ENCODE measurements around the gene WDFY2. TPM values are rescaled to one million over a fixed set of nuclear protein-coding genes. Genes with fewer than 3 reads are reported as not detected.

Gene WDFY2
- total RNA-seq, 1 donor from 2014 or later = 4.5 TPM

DNA sequence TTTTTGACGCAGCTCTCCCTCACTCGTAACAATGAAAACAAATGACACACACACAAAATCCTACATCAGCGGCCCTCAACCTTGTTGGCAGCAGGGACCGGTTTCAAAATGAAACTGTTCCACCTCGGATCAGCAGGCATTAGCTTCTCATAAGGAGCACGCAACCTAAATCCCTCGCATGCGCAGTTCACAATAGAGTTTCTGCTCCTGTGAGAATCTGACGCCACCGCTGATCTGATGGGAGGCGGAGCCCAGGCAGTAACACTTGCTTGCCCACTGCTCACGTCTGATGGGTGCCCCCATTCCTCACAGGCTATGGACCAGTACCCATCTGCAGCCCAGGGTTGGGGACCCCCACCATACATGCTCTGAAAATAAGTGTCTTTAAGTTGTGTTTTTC is 176.3 kb downstream of the WDFY2 start:
- no peak overlapping the region for H3K4me3 ChIP-seq
- peaks cover 55% of the 10 kb centered on the region for H3K36me3 ChIP-seq
- no peak for DNase-seq
- no peak for TF ChIP-seq CTCF (IDR thresholded peaks at IDR 0.05; ENCODE audit: borderline replicate concordance)
- no peaks in the 10 kb centered on the region for H3K9me3 ChIP-seq (replicated peaks)
- no peaks in the 10 kb centered on the region for H3K27me3 ChIP-seq (ENCODE audit: low read depth)
- H3K4me1 ChIP-seq = peaks cover 23% of the 10 kb centered on the region
- no peak overlapping the region for H3K27ac ChIP-seq (replicated peaks)
- intact Hi-C loops (cut with micrococcal nuclease) = no loop called here

DNA sequence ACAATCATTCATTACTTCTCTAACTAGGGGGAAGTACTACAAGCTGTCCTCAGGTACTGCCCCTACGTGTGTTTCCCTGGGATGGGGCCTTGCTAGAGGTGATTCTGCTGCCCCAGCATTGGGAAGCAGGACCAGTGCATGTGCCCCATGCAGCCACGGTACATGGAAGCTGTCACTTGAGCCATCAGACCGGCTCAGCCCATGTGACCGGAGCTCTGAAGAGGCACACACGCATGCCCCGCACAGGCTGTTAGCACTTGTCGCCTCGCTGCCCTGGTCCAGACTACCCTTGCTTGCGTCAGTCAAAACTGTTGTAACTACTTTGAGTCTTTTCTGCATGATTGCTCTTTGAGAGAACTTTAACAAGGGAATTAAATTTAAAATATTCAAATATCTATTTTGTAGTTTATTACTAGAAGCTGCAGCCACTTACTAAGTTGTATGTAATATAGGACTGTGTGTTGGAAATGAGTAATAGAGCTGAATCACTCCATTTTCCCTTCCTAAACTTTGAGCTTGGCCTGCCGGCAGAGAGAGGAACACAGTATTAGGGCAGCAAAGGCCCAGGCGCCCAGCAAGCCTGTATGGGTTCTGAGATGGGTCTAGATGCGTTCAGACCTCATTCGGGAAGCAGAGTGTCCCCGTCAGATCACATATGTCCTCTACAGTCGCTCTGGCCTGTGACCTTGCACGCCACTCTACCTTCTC is 177.5 kb downstream of the WDFY2 start:
- H3K9me3 ChIP-seq (replicated peaks) = no peaks in the 10 kb centered on the region
- H3K36me3 ChIP-seq = peaks cover 43% of the 10 kb centered on the region
- peak; percentile 43 for DNase-seq
- H3K4me1 ChIP-seq = peaks cover 23% of the 10 kb centered on the region
- no peak for TF ChIP-seq CTCF (IDR thresholded peaks at IDR 0.05; ENCODE audit: borderline replicate concordance)
- H3K4me3 ChIP-seq = no peak overlapping the region
- no peak overlapping the region for H3K27ac ChIP-seq (replicated peaks)
- H3K27me3 ChIP-seq (ENCODE audit: low read depth) = no peaks in the 10 kb centered on the region
- intact Hi-C loops (cut with micrococcal nuclease) = no loop called here

- Histone ChIP-seq H3K4me1 (peaks cover 28% of the 10 kb centered on the region), H3K36me3 (peaks cover 27% of the 10 kb centered on the region), H3K4me3 (no peak overlapping the region), H3K27me3 (ENCODE audit: low read depth) (no peaks in the 10 kb centered on the region), H3K9me3 (replicated peaks) (no peaks in the 10 kb centered on the region), H3K27ac (replicated peaks) (peak overlapping the region; percentile 84)
- intact Hi-C loops (cut with micrococcal nuclease) = no loop called here
- no peak for TF ChIP-seq CTCF (IDR thresholded peaks at IDR 0.05; ENCODE audit: borderline replicate concordance)
- DNase-seq = no peak
Measured at GRCh38 chr13:51763486-51763885, 179.2 kb downstream of the WDFY2 start.

DNA sequence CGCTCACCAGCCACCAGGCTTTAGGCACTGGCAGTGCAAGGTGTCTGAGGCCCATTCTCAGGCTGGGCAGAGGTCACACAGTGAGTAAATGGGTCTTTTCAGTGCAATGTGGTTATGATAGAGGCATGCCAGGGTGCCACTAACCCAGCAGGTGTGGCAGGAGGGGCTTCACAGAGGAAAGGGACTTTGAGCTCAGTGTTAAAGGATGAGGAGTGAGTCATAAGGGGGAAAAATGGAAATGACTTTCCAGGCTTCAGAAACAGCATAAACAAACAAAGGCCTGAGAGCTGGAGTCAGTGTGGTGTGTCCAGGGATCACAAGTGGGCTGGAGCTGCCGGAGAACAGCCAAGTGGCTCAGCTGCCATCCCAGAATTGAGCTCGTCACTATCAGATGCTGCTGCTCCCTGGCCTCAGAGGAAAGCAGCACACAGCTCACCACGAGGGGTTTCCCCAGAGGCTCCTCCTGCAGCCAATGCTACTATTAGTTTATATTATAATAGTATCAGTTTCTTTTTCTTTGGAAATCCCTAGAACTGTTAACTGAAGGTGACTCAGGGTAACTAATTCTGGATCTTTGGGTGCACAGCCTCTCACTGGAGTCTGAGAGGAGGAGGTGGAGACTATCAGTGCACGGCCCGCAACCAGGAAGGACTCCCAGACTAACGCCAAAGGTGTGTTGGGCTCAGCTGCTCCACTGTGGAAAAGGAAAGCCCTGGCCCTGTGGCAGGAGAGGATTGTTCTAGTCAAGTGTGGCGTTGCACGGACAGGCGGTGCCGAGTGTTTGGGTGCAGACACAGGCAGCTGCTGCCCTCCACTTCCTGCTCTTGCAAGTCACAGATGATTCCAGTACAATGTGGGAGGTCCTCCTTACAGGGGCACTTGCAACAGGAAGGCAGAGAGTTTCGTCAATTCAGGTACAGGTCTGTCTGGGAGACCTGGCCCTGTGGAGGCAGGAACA is 180.2 kb downstream of the WDFY2 start:
- peak overlapping the region; percentile 84 for H3K27ac ChIP-seq (replicated peaks)
- peak overlapping the region; percentile 22 for H3K4me3 ChIP-seq
- intact Hi-C loops (cut with micrococcal nuclease) = no loop called here
- H3K4me1 ChIP-seq = peaks cover 38% of the 10 kb centered on the region
- H3K27me3 ChIP-seq (ENCODE audit: low read depth) = no peaks in the 10 kb centered on the region
- TF ChIP-seq CTCF (IDR thresholded peaks at IDR 0.05; ENCODE audit: borderline replicate concordance) = peak; percentile 12
- peaks cover 18% of the 10 kb centered on the region for H3K36me3 ChIP-seq
- no peaks in the 10 kb centered on the region for H3K9me3 ChIP-seq (replicated peaks)
- peak; percentile 77 for DNase-seq

- peaks cover 11% of the 10 kb centered on the region for H3K36me3 ChIP-seq
- H3K27me3 ChIP-seq (ENCODE audit: low read depth) = no peaks in the 10 kb centered on the region
- intact Hi-C loops (cut with micrococcal nuclease) = no loop called here
- no peaks in the 10 kb centered on the region for H3K9me3 ChIP-seq (replicated peaks)
- peaks cover 45% of the 10 kb centered on the region for H3K4me1 ChIP-seq
- no peak overlapping the region for H3K4me3 ChIP-seq
- H3K27ac ChIP-seq (replicated peaks) = peak overlapping the region; percentile 84
- DNase-seq = no peak
- TF ChIP-seq CTCF (IDR thresholded peaks at IDR 0.05; ENCODE audit: borderline replicate concordance) = no peak
Measured at GRCh38 chr13:51765142-51765515, 180.9 kb downstream of the WDFY2 start.

All from left ventricle myocardium inferior (tissue), 1 donor.